ENCODE data around the gene SF3A1.
A peak's percentile ranks its signal among the peaks of the same experiment; 100 is the strongest.

The SF3A1 gene

DNA sequence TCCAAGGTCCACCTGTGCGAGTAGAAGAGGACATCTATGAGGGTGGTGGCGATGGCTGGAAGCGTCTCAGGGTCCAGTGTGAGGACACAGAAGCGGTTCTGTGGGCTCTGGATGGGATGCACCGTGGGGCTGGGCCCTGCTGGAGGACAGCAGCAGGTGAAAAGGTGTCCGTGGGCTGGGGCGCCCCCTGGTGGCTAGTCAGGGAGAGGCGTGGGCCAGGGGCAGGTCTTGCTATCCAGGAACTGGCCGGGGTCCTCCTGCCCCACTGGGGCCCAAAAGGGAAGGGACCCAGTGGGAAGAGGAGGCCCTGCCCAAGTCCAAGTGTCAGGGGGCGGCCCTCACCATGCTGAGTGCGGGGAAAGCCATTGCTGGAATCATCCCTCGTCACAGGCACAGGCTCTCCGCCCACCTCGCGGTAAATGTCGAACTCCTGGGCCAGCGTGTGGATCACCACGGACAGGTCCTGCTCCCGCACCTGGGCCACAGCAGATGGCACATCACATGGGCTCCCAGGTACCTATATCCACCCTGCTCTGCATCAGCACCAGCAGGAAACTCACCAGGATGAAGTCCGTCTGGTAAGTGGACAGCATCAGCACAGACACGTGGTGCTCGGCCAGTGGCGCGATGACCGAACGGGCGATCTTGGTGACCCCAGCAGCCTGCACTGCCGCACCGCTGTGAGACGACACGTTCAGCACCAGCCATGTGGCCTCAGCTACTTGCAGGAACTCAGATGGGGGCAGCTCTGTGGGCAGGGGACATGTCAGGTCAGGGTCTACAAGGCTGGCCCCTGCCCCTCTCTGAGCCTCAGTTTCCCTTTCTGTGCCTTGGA lies 69.7 kb downstream of the SF3A1 start:
- DNase-seq (ENCODE audit: low spot score): peak; percentile 63

DNA sequence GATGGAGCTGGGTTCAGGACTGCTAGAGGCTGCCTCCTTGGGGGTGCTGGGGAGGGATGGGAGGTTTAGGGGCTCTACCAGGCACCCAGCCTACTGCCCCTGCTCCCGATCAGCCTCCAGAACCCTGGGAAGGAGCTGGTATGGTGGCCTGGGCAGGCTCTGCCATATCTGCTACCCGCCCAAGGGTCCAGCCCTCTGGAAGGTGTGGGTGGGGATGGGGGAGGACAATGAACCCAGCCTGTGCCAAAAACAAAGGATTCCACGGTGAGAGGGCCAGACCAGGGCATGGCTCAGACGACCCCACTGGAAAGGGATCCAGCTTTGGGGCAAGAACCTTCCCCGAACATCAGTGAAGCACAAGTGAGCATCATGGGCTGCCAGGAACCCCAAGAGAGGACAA lies 70.4 kb downstream of the SF3A1 start:
- no peak for DNase-seq (ENCODE audit: low spot score)

- no peak for DNase-seq (ENCODE audit: low spot score)
Observed at GRCh38 chr22:30285846-30286200, 70.9 kb downstream of the SF3A1 start.

GRCh38 chr22:30285176-30285845 lies 71.4 kb downstream of the SF3A1 start:
- DNase-seq (ENCODE audit: low spot score): no peak

DNA sequence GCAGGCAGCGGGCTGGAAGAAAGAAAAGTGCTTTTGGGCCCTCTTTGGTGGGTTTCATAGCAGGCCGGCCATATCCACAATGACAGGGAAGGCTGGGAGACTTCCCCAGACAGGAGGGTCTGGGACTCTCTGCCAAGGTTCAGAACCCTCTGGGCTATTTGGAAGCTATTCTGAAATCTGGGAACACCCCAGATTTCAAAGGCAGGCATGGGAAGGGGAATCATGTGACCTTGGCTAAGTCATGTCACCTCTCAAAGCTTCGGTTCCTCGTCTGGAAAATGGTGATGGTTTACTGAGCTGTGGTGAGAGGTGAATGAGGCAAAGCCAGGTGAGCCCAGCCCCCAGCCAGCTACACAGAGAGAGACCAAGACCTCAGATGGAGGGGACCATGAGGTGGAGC lies 72.0 kb downstream of the SF3A1 start:
- no peak for DNase-seq (ENCODE audit: low spot score)

DNA sequence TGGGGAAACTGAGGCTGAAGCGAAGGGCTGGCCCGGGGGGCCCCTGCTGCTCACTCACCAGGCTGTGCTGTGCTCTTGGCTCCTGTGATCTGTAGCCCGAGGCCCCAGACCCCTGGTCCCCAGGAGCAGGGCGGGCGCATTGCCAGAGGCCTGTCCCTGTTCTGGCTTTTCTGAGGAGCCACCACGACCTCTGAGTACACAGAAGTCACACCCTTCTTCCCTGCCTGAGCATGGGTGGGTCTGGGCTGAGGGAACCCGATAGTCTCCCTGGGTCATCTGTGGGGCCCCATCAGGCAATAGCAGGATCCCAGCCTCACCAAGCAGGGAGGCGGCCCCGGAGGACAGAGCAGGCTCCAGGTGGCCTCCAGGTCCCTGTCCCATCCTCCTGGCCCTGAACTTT lies 72.5 kb downstream of the SF3A1 start:
- no peak for DNase-seq (ENCODE audit: low spot score)

DNA sequence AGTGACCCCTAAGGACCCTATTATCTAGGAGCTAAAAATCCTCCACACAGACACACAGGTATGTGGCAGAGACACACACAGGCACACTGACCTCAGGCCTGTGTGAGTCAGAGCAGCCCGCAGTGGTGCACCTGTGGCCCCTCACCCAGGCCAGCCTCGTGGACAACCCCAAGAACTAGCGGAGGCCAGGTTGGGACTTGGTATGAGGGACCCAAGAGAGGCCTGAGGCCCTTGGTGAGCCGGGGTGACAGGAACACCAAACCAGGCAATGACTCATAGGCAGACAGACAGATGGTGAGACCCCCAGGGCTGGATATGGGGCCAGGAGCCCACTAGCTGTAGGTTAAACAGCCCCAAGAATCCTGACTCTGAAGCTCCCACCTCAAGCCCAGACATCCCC lies 73.4 kb downstream of the SF3A1 start:
- DNase-seq (ENCODE audit: low spot score): no peak

DNA sequence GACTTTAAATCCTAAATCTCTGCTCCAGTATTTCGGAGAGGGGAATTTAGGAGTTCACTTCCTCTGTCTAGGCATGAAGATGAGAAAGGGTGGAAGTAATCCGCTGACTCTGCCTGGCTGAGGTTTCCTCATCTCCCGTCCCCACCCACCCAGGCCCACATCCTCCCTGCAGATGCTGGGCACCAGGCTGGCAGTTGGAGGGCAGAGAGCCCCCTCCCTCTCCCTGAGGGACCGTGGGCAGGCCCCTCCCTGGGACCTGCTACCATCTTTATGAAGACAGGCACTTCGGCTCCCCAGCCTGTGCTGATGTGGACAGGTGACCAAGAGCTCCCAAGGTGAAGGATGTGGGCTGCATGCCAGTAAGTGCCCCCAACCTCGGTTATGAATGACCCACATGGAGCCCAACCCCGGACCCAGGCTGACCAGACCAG lies 74.1 kb downstream of the SF3A1 start:
- no peak for DNase-seq (ENCODE audit: low spot score)
